Activated T-cell treated with anti-CD3 and anti-CD28 coated beads, Interleukin-2, amount 50 U/mL, for 24 hours (primary cell): Measurements from ENCODE around the gene CYSRT1.
"Not testable (repeated sequence)": the region's sequence is repeated elsewhere in the genome, so short reads cannot be mapped to it uniquely, and the experiment has no call there.

ENCODE experiments used
- DNase-seq: peaks from one replicate; pipeline ENCODE4 v3.0.0-alpha.2; 2020
- H3K27ac Mint-ChIP-seq: 2 replicates; pipeline ENCODE4 v1.8.0; 2020; ENCODE audit warnings: mild to moderate bottlenecking, mixed read lengths
- H3K27me3 Mint-ChIP-seq: 2 replicates; pipeline ENCODE4 v1.8.0; 2020; ENCODE audit warnings: mixed read lengths
- H3K36me3 Mint-ChIP-seq: 2 replicates; pipeline ENCODE4 v1.8.0; 2020; ENCODE audit warnings: low read depth, mixed read lengths
- H3K4me1 Mint-ChIP-seq: 2 replicates; pipeline ENCODE4 v1.8.0; 2020; ENCODE audit warnings: low read depth, mixed read lengths
- H3K4me3 Mint-ChIP-seq: 2 replicates; pipeline ENCODE4 v1.8.0; 2020; ENCODE audit warnings: mild to moderate bottlenecking, moderate library complexity, mixed read lengths
- H3K9me3 Mint-ChIP-seq: 2 replicates; pipeline ENCODE4 v1.8.0; 2020; ENCODE audit warnings: mixed read lengths

CYSRT1 gene

DNA sequence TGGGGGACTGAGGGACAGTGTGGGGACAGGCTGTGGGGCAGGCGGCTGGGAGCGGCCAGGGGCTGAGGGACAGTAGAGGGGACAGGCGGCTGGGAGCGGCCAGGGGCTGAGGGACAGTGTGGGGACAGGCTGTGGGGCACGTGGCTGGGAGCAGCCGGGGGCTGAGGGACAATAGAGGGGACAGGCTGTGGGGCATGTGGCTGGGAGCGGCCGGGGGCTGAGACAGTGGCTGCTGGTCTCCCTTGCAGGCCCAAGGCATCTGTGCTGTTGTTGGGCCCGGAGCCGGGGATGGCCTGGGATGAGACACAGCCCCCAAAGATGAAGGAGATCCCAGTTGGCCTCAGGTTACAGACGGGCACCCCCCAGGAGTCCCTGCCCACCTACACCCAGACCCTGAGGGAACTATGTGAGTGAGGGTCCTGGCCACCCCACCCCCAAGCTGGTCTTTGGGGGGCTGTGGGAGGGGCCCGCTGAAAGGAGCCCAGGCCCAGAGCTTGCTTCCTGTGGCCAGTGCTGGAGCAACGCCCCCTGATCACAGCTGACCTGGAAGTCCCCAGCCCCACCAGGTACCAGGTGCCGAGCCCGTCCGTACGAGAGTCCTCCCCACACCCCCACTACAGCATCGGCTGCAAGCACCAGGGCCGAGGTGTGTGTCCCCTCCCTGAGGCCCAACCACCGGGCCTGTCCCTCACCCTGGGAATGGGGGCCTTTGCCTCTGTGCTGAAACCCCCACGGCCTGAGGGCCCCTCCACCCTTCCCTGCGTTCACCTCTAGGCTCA, 26.7 kb downstream of the CYSRT1 start:
- Mint-ChIP-seq H3K36me3 (peaks cover 11% of the 10 kb centered on the region), H3K27me3 (no peaks in the 10 kb centered on the region), H3K27ac (no peak overlapping the region), H3K4me3 (no peak overlapping the region), H3K4me1 (peaks cover 18% of the 10 kb centered on the region), H3K9me3 (no peaks in the 10 kb centered on the region)
- no peak for DNase-seq

- no peak overlapping the region for H3K27ac Mint-ChIP-seq
- no peak for DNase-seq
- peaks cover 23% of the 10 kb centered on the region for H3K4me1 Mint-ChIP-seq
- H3K9me3 Mint-ChIP-seq = no peaks in the 10 kb centered on the region
- no peak overlapping the region for H3K4me3 Mint-ChIP-seq
- no peaks in the 10 kb centered on the region for H3K27me3 Mint-ChIP-seq
- H3K36me3 Mint-ChIP-seq = peaks cover 16% of the 10 kb centered on the region
These were observed 27.9 kb downstream of the CYSRT1 start for GRCh38 chr9:137252555-137253506.

DNA sequence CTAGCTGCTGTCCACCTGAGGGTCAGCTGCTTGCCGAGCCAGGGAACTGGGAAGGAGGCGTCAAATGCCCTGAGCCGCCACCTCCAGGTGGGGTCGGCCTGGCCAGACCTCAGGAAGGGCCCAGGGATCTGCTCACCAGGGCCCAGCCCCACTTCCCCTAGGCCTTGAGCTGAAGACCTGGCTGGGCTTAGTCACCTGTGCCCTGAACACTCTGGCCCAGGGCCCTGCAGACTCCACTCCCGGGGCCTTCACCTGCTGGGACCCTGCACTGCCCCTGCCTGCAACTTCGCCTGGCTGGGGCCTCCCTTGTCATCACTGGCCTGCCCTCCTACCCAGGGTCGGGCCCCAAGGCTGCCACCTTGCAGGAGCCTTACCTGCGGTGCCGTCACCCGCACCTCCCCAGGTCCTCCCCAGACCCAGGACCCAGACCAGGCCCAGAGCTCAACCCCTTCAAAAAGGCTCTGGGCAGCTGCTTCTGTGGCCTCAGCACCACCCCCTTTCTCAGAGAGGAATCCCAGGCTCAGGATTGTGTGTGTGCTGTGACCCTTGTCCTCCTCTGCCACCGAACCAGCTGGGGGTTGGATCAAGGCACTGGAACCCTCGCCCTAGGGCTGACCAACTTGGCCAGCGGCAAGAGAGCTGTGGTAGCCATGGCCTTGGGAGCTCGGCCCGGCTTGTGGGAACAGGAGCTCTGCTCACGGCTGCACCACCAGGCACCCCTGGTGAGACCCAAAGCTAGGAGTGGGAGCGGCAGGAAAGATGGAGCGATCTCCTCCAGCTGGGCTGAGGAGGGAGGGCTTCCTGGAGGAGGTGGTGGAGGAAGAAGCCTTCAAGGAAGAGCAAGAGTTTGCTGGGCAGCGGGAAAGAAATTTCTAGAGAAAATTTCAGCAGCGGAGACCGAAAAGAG, 29.0 kb downstream of the CYSRT1 start:
- Mint-ChIP-seq H3K4me3 (peak overlapping the region; percentile 91), H3K36me3 (peaks cover 27% of the 10 kb centered on the region), H3K4me1 (peaks cover 23% of the 10 kb centered on the region), H3K27me3 (no peaks in the 10 kb centered on the region), H3K9me3 (no peaks in the 10 kb centered on the region), H3K27ac (peak overlapping the region; percentile 86)
- no peak for DNase-seq

- no peaks in the 10 kb centered on the region for H3K9me3 Mint-ChIP-seq
- peak within 1 kb of the TSS; percentile 91 for H3K4me3 Mint-ChIP-seq
- H3K27me3 Mint-ChIP-seq = no peaks in the 10 kb centered on the region
- DNase-seq = peak; percentile 99
- H3K36me3 Mint-ChIP-seq = peaks cover 32% of the 10 kb centered on the region
- peak within 1 kb of the TSS; percentile 89 for H3K27ac Mint-ChIP-seq
- peaks cover 23% of the 10 kb centered on the region for H3K4me1 Mint-ChIP-seq
These were observed 29.9 kb downstream of the CYSRT1 start, which contains the start of gene NELFB for GRCh38 chr9:137254624-137255447. Gene NELFB, plus strand, starts transcription at chr9:137255327.

DNA sequence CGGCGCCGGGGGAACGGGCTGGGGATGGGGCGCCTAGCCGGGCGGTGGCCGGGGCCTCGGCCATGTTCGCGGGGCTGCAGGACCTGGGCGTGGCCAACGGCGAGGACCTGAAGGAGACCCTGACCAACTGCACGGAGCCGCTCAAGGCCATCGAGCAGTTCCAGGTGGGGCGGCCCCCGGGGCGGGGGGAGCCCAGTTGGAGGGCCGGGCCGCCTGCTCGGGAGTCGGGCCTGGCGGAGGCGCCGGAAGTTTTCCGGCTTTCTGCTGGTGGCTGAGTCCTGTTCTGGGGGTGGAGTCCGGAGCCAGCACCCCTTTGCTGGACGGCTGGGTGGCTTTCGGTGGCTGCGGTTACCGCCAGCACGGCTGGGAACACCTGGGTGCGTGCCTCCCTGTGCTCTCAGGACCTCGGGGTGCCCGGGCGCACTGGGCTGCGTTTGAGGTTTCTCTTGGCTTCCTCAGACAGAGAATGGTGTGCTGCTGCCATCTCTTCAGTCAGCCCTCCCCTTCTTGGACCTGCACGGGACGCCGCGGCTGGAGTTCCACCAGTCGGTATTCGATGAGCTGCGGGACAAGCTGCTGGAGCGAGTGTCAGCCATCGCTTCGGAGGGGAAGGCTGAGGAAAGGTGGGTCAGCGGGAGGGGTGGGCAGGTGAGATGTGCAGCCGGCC, 30.6 kb downstream of the CYSRT1 start:
- H3K36me3 Mint-ChIP-seq = peaks cover 32% of the 10 kb centered on the region
- H3K9me3 Mint-ChIP-seq = no peaks in the 10 kb centered on the region
- H3K4me3 Mint-ChIP-seq = peak overlapping the region; percentile 91
- peak overlapping the region; percentile 89 for H3K27ac Mint-ChIP-seq
- DNase-seq = no peak
- H3K4me1 Mint-ChIP-seq = peaks cover 23% of the 10 kb centered on the region
- no peaks in the 10 kb centered on the region for H3K27me3 Mint-ChIP-seq

DNA sequence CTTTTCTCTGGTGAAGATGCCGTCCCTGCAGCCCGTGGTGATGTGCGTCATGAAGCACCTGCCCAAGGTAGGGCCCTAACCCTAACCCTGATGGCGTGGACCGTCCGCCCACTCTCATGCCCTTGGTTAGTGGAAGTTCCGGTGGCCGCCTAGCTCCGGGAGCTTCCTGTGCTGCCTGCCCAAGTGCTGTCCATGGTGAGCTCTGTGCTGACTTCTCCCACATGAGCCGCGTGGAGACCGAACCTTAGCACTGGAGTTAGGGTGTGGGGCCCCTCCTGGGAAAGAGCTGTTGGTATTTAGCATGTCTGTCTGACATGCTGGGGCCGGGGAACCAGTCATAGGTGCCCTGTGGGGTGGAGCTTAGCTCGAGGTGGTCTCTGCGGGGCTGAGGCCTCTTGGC, 31.4 kb downstream of the CYSRT1 start:
- Mint-ChIP-seq H3K4me3 (peak overlapping the region; percentile 91), H3K36me3 (peaks cover 35% of the 10 kb centered on the region), H3K27me3 (no peaks in the 10 kb centered on the region), H3K27ac (peak overlapping the region; percentile 89), H3K9me3 (no peaks in the 10 kb centered on the region), H3K4me1 (peaks cover 23% of the 10 kb centered on the region)
- DNase-seq = no peak

- H3K27me3 Mint-ChIP-seq = no peaks in the 10 kb centered on the region
- H3K4me3 Mint-ChIP-seq = peak overlapping the region; percentile 91
- H3K27ac Mint-ChIP-seq = peak overlapping the region; percentile 89
- H3K36me3 Mint-ChIP-seq = peaks cover 40% of the 10 kb centered on the region
- DNase-seq = no peak
- peaks cover 23% of the 10 kb centered on the region for H3K4me1 Mint-ChIP-seq
- no peaks in the 10 kb centered on the region for H3K9me3 Mint-ChIP-seq
These were observed 31.9 kb downstream of the CYSRT1 start for GRCh38 chr9:137256856-137257255.

DNA sequence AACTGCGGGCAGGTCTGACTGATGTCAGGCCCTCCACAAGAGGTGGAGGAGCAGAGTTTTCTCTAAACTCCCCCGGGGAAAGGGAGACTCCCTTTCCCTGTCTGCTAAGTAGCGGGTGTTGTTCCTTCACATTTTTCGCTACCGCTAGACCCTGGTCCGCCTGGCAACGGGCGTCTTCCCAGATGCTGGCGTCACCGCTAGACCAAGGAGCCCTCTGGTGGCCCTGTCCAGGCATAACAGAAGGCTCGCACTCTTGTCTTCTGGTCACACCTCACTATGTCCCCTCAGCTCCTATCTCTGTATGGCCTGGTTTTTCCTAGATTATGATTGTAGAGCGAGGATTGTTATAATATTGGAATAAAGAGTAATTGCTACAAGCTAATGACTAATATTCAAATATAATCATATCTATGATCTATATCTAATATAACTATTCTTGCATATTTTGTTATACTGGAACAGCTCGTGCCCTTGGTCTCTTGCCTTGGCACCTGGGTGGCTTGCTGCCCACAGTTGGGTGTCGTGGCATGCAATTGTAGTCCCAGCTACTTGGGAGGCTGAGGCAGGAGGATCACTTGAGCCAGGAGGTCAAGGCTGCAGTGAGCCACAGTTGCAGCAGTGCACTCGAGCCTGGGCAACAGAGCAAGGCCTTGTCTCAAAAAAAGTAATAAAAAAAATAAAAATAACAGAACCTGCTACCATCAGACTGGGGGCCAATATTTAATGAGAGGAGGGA, 37.4 kb downstream of the CYSRT1 start:
- not testable (repeated sequence) for H3K4me1 Mint-ChIP-seq, H3K4me3 Mint-ChIP-seq, DNase-seq, H3K27me3 Mint-ChIP-seq, H3K27ac Mint-ChIP-seq, H3K9me3 Mint-ChIP-seq
- peaks cover 70% of the 10 kb centered on the region for H3K36me3 Mint-ChIP-seq

GRCh38 chr9:137262909-137263285, 37.9 kb downstream of the CYSRT1 start:
- DNase-seq = no peak

DNA sequence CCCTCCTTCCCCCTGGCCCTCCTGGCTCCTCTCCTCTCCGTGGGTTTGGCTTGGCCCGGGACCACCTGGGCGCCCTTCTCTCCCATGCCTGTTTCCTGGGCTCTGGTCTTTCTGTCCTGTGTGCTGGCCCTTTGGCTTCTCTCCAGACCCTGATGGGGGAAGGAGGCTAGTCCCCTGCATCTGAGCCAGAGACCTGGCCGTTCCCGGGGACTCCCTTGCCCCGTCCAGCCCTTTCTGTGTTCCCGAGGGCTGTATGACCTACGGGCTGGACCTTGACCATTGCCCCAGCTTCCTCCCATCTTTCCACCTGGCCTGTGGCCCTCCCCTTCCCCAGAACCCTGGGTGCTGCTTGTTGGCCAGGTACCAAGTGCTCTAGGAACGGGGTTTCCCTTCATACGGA, 38.5 kb downstream of the CYSRT1 start:
- DNase-seq = no peak
- Mint-ChIP-seq H3K9me3 (no peaks in the 10 kb centered on the region), H3K27ac (no peak overlapping the region), H3K4me3 (no peak overlapping the region), H3K36me3 (peaks cover 75% of the 10 kb centered on the region), H3K4me1 (no peaks in the 10 kb centered on the region), H3K27me3 (no peaks in the 10 kb centered on the region)

More at GRCh38 chr9:137262909-137263285, 37.9 kb downstream of the CYSRT1 start:
- H3K36me3 Mint-ChIP-seq = peaks cover 75% of the 10 kb centered on the region
- H3K9me3 Mint-ChIP-seq = no peaks in the 10 kb centered on the region
- H3K27me3 Mint-ChIP-seq = no peaks in the 10 kb centered on the region
- H3K27ac Mint-ChIP-seq = no peak overlapping the region
- no peak overlapping the region for H3K4me3 Mint-ChIP-seq
- H3K4me1 Mint-ChIP-seq = no peaks in the 10 kb centered on the region

DNA sequence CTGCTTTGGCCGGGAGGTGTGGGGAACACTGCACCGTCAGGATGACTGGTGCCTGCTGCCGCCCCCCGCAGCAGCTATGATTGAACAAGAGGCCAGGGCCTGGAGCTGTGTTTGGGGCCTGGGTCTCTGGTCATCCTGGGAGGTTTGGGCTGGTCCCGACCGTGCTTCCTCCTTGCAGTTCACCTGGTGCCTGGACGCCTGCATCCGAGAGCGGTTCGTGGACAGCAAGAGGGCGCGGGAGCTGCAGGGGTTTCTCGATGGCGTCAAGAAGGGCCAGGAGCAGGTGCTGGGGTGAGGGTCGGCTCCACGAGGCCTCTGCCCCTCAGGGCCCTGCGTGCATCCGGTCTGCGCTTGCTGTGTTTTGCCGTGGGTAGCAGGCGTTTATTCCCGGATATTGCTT, 39.1 kb downstream of the CYSRT1 start:
- Mint-ChIP-seq H3K27ac (no peak overlapping the region), H3K9me3 (no peaks in the 10 kb centered on the region), H3K27me3 (no peaks in the 10 kb centered on the region), H3K4me3 (no peak overlapping the region), H3K4me1 (no peaks in the 10 kb centered on the region), H3K36me3 (peaks cover 75% of the 10 kb centered on the region)
- no peak for DNase-seq

- Mint-ChIP-seq H3K4me1 (peaks cover 2% of the 10 kb centered on the region), H3K27ac (no peak overlapping the region), H3K4me3 (no peak overlapping the region), H3K27me3 (no peaks in the 10 kb centered on the region), H3K36me3 (peaks cover 85% of the 10 kb centered on the region), H3K9me3 (no peaks in the 10 kb centered on the region)
- DNase-seq = no peak
These were observed 40.7 kb downstream of the CYSRT1 start for GRCh38 chr9:137265496-137266161.
